Liver (tissue), 9 donors: Measurements from ENCODE around the gene COL23A1. TPM values are rescaled to one million over a fixed set of nuclear protein-coding genes. Genes with fewer than 3 reads are reported as not detected.

Experiments
- DNase-seq: peaks from one replicate; pipeline ENCODE4 v3.0.0-alpha.2; 2017; ENCODE audit warnings: low spot score
- H3K27ac ChIP-seq, 2 donors: one replicate each; pipeline ENCODE4 v1.7.0; 2013; ENCODE audit warnings: inconsistent platforms in 2 of 2, low read length in 2 of 2, control low read depth in 1 of 2, low read depth in 1 of 2, mild to moderate bottlenecking in 1 of 2
- H3K27me3 ChIP-seq, 4 donors: one replicate each; pipeline versions ENCODE4 v1.6.1 to v1.7.0; 2013; ENCODE audit warnings: low read length in 3 of 4, inconsistent platforms in 1 of 4, mild to moderate bottlenecking in 1 of 4, moderate library complexity in 1 of 4; ENCODE audit not compliant: control insufficient read depth in 4 of 4, insufficient read depth in 4 of 4
- H3K36me3 ChIP-seq, 4 donors: one replicate each; pipeline versions ENCODE4 v1.6.1 to v1.7.0; 2013; ENCODE audit warnings: low read length in 3 of 4, mild to moderate bottlenecking in 3 of 4, low read depth in 1 of 4, moderate library complexity in 1 of 4; ENCODE audit not compliant: control insufficient read depth in 4 of 4, insufficient read depth in 3 of 4
- H3K4me1 ChIP-seq, 4 donors: one replicate each; pipeline versions ENCODE4 v1.6.1 to v1.7.0; 2013; ENCODE audit warnings: low read length in 3 of 4, mild to moderate bottlenecking in 3 of 4, moderate library complexity in 1 of 4; ENCODE audit not compliant: control insufficient read depth in 4 of 4, insufficient read depth in 4 of 4
- H3K4me3 ChIP-seq, 3 donors: one replicate each; pipeline versions ENCODE4 v1.6.1 to v1.7.0; 2013; ENCODE audit warnings: low read length in 3 of 3, control low read depth in 1 of 3, low read depth in 1 of 3, mild to moderate bottlenecking in 1 of 3
- H3K9ac ChIP-seq, 2 donors: one replicate each; pipeline ENCODE4 v1.7.0; 2013; ENCODE audit warnings: low read length in 2 of 2, mild to moderate bottlenecking in 2 of 2, moderate library complexity in 2 of 2, control low read depth in 1 of 2, low read depth in 1 of 2
- H3K9me3 ChIP-seq, 4 donors: one replicate each; pipeline versions ENCODE4 v1.6.1 to v1.7.0; 2013; ENCODE audit warnings: low read length in 3 of 4; ENCODE audit not compliant: control insufficient read depth in 4 of 4
- ATF3 ChIP-seq: IDR thresholded peaks from 2 replicates; pipeline ENCODE4 v1.6.1; 2016; ENCODE audit warnings: antibody characterized with exemption
- FOXA1 ChIP-seq: IDR thresholded peaks from 2 replicates; pipeline ENCODE4 v1.6.1; 2016; ENCODE audit warnings: antibody characterized with exemption
- FOXA2 ChIP-seq: IDR thresholded peaks from 2 replicates; pipeline ENCODE4 v1.6.1; 2016; ENCODE audit warnings: antibody characterized with exemption
- HNF4A ChIP-seq, 2 donors: conservative IDR thresholded peaks; 2 replicates each; pipeline ENCODE4 v1.6.1; 2016; ENCODE audit warnings: antibody characterized with exemption in 2 of 2, mild to moderate bottlenecking in 2 of 2
- HNF4G ChIP-seq: IDR thresholded peaks from 2 replicates; pipeline ENCODE4 v1.6.1; 2016; ENCODE audit warnings: antibody characterized with exemption
- MAX ChIP-seq: IDR thresholded peaks from 2 replicates; pipeline ENCODE4 v1.6.1; 2016; ENCODE audit warnings: antibody characterized with exemption
- NR2F2 ChIP-seq: IDR thresholded peaks from 2 replicates; pipeline ENCODE4 v1.6.1; 2016; ENCODE audit warnings: antibody characterized with exemption
- REST ChIP-seq: IDR thresholded peaks from 2 replicates; pipeline ENCODE4 v1.6.1; 2016; ENCODE audit warnings: antibody characterized with exemption, mild to moderate bottlenecking
- SP1 ChIP-seq: IDR thresholded peaks from 2 replicates; pipeline ENCODE4 v1.6.1; 2018; ENCODE audit warnings: antibody characterized with exemption, mild to moderate bottlenecking
- TAF1 ChIP-seq: conservative IDR thresholded peaks from 2 replicates; pipeline ENCODE4 v1.6.1; 2016; ENCODE audit warnings: antibody characterized with exemption, mild to moderate bottlenecking
- YY1 ChIP-seq: IDR thresholded peaks from 2 replicates; pipeline ENCODE4 v1.6.1; 2016; ENCODE audit warnings: antibody characterized with exemption, mild to moderate bottlenecking
- WGBS: extraction: QIAGEN DNeasy Blood & Tissue Kit; methylation state at CpG from one replicate; pipeline ENCODE4 v1.1.7; 2013; 5-methylcytosine and 5-hydroxymethylcytosine counted together
- polyA plus RNA-seq, 2 donors: library from polyadenylated mRNA; stranded (reverse) in 1 of 2; unstranded in 1 of 2; fragments of 200-250 nt in 1 of 2; fragments of >200 nt in 1 of 2; fragmentation: Nextera tagmentation in 1 of 2; extraction: Ambion mirVana in 1 of 2; gene quantifications; one replicate each; pipeline versions ENCODE4 v1.2.1 to v1.2.3, GENCODE V29; 2013 to 2015
- total RNA-seq, 2 donors: library from RNA; depleted of rRNA; stranded (reverse); fragments of >200 nt; gene quantifications; one replicate each; pipeline ENCODE4 v1.2.3, GENCODE V29; 2014
- donor health status: healthy.
- donor health status: healthy.
- donor health status: healthy.
- donor health status: healthy.
- donor health status: healthy.

The COL23A1 gene
- total and polyA plus RNA-seq, 4 donors = 0.08 to 1.4 (median 0.27) TPM

- Histone ChIP-seq H3K4me3 (no peak overlapping the region), H3K4me1 (peaks cover 0 to 3% (median 0%) of the 10 kb centered on the region in 4 donors), H3K9me3 (no peaks in the 10 kb centered on the region), H3K27me3 (no peaks in the 10 kb centered on the region), H3K9ac (no peak overlapping the region), H3K27ac (no peak overlapping the region), H3K36me3 (no peaks in the 10 kb centered on the region)
- no peak for DNase-seq
- TF ChIP-seq SP1 (no peak), FOXA1 (no peak), NR2F2 (no peak), FOXA2 (no peak)
- WGBS = 96% methylated on average over 18 of the region's 18 CpGs
Measured at GRCh38 chr5:178441486-178442270, 148.5 kb downstream of the COL23A1 start.

- no peak for DNase-seq
- TF ChIP-seq HNF4G (no peak), FOXA2 (no peak), ATF3 (no peak), SP1 (no peak), NR2F2 (no peak), HNF4A (conservative IDR thresholded peaks at IDR 0.05) (no peak), REST (no peak), YY1 (no peak), TAF1 (no peak)
- no peaks in the 10 kb centered on the region for H3K9me3 ChIP-seq
- H3K4me3 ChIP-seq = no peak overlapping the region
- no peaks in the 10 kb centered on the region for H3K36me3 ChIP-seq
- no peaks in the 10 kb centered on the region for H3K27me3 ChIP-seq
- H3K27ac ChIP-seq = no peak overlapping the region
- H3K4me1 ChIP-seq = peaks cover 0 to 3% (median 0%) of the 10 kb centered on the region in 4 donors
- WGBS = 93% methylated on average over 7 of the region's 7 CpGs
- H3K9ac ChIP-seq = no peak overlapping the region
Measured at GRCh38 chr5:178440181-178440580, 150.0 kb downstream of the COL23A1 start.

GRCh38 chr5:178439493-178440180 lies 150.6 kb downstream of the COL23A1 start:
- no peak overlapping the region for H3K9ac ChIP-seq
- WGBS = 79% methylated on average over 16 of the region's 16 CpGs
- TF ChIP-seq MAX = no peak
- no peaks in the 10 kb centered on the region for H3K36me3 ChIP-seq
- DNase-seq = no peak
- no peak overlapping the region for H3K27ac ChIP-seq
- H3K9me3 ChIP-seq = no peaks in the 10 kb centered on the region
- H3K4me3 ChIP-seq = no peak overlapping the region
- H3K4me1 ChIP-seq = peaks cover 0 to 3% (median 0%) of the 10 kb centered on the region in 4 donors
- no peaks in the 10 kb centered on the region for H3K27me3 ChIP-seq
